HepG2 (cell line): ENCODE measurements around the gene KLF6. TPM values are rescaled to one million over a fixed set of nuclear protein-coding genes. Genes with fewer than 3 reads are reported as not detected.

Experiments used
- ATAC-seq: fragments of 200-7000 bp; cut with Tn5 transposase; 3 replicates; pipeline ENCODE4 v1.9.1; 2020; ENCODE audit warnings: mild to moderate bottlenecking, moderate library complexity
- BruUV-seq: library from RNA; stranded (reverse); fragments of 400-500 nt; replicated peaks from 2 replicates; lab custom pipeline; 2021; lab: Mats Ljungman, UMichigan
- CTCF ChIA-PET: fragments of 300-600 bp; formaldehyde crosslinking; extraction: SDS; loops from one replicate; lab custom pipeline; 2021; ENCODE audit warnings: low total read pairs, inconsistent platforms, low intra/inter-chr PET ratio; lab: Yijun Ruan, JAX
- POLR2A ChIA-PET: fragments of 350-600 bp; sonication (Branson Sonifier 250); formaldehyde crosslinking; loops from one replicate; lab custom pipeline; 2020; ENCODE audit warnings: antibody characterized with exemption, inconsistent platforms; lab: Yijun Ruan, JAX
- DNase-seq: peaks from one replicate; pipeline ENCODE4 v3.0.0-alpha.2; 2015; ENCODE audit warnings: low spot score
- FAIRE-seq: peaks from 3 replicates; lab custom pipeline; 2011; peaks lifted over from hg19 to GRCh38; lab: Jason Lieb, UNC
- H2AFZ ChIP-seq: one replicate; pipeline ENCODE4 v1.6.1; 2011; ENCODE audit warnings: low read length, inconsistent platforms
- H3K27ac ChIP-seq: fragments of 300-600 bp; 3 replicates; pipeline ENCODE4 v1.8.0; 2011; ENCODE audit warnings: mixed run types, mild to moderate bottlenecking, mixed read lengths, low read length, inconsistent platforms; ENCODE audit not compliant: insufficient read depth; ENCODE audit errors: extremely low read length
- H3K27me3 ChIP-seq, 2 experiments: fragments of 200-600 bp in 1 of 2; 2 replicates in 1 of 2; 3 replicates in 1 of 2; pipeline versions ENCODE4 v1.6.0 to v1.8.0; 2011; ENCODE audit warnings: low read length in 2 of 2, mild to moderate bottlenecking in 2 of 2, moderate library complexity in 2 of 2, inconsistent platforms in 1 of 2; ENCODE audit not compliant: insufficient read depth in 2 of 2, control insufficient read depth in 1 of 2
- H3K36me3 ChIP-seq, 2 experiments: fragments of 200-600 bp in 1 of 2; replicated peaks in 1 of 2; 2 replicates in 1 of 2; 3 replicates in 1 of 2; pipeline versions ENCODE4 v1.5.1 to v1.8.0; 2011; ENCODE audit warnings: low read length in 2 of 2, inconsistent platforms in 1 of 2; ENCODE audit not compliant: insufficient read depth in 2 of 2, control insufficient read depth in 1 of 2
- H3K4me1 ChIP-seq: 2 replicates; pipeline ENCODE4 v1.5.1; 2012; ENCODE audit warnings: low read length, inconsistent platforms; ENCODE audit not compliant: insufficient read depth
- H3K4me2 ChIP-seq: 2 replicates; pipeline ENCODE4 v1.6.0; 2011; ENCODE audit warnings: low read depth, low read length, inconsistent platforms
- H3K4me3 ChIP-seq, 3 experiments: fragments of 200-600 bp in 1 of 3; sonication (generic), shearing (Covaris generic) in 1 of 3; replicated peaks in 1 of 3; 2 replicates each; pipeline ENCODE4 v1.5.1; 2011 to 2016; ENCODE audit warnings: low read length in 3 of 3, inconsistent platforms in 2 of 3, low read depth in 2 of 3, mild to moderate bottlenecking in 2 of 3, control low read depth in 1 of 3, mixed read lengths in 1 of 3; ENCODE audit not compliant: insufficient read depth in 1 of 3
- H3K79me2 ChIP-seq: one replicate; pipeline ENCODE4 v1.6.1; 2011; ENCODE audit warnings: low read length, inconsistent platforms; ENCODE audit not compliant: insufficient read depth
- H3K9ac ChIP-seq: 2 replicates; pipeline ENCODE4 v1.6.0; 2011; ENCODE audit warnings: mild to moderate bottlenecking, low read depth, low read length, inconsistent platforms; ENCODE audit not compliant: insufficient read depth
- H3K9me3 ChIP-seq: 2 replicates; pipeline ENCODE4 v1.5.1; 2012; ENCODE audit warnings: mild to moderate bottlenecking, low read length
- H4K20me1 ChIP-seq: 2 replicates; pipeline ENCODE4 v1.6.0; 2011; ENCODE audit warnings: inconsistent platforms, mild to moderate bottlenecking, low read length, moderate library complexity; ENCODE audit not compliant: insufficient read depth
- HHEX ChIP-seq: IDR thresholded peaks from 2 replicates; pipeline ENCODE4 v1.6.1; 2016; ENCODE audit warnings: control low read depth
- MIER3 ChIP-seq: IDR thresholded peaks from 2 replicates; pipeline ENCODE4 v1.6.1; 2016; ENCODE audit warnings: missing compliant biosample characterization, borderline replicate concordance
- NCOR1 ChIP-seq: fragments of 200-600 bp; sonication (generic); IDR thresholded peaks from 2 replicates; pipeline ENCODE4 v1.7.0; 2017; ENCODE audit warnings: antibody characterized with exemption, low read length, borderline replicate concordance
- NFE2 ChIP-seq: sonication (generic); formaldehyde crosslinking; IDR thresholded peaks from 2 replicates; pipeline ENCODE4 v1.4.0; 2020; ENCODE audit warnings: missing genetic modification reagents
- SAP130 ChIP-seq: IDR thresholded peaks from 2 replicates; pipeline ENCODE4 v1.6.1; 2016; ENCODE audit warnings: low read depth
- TCF7L2 ChIP-seq: IDR thresholded peaks from 2 replicates; pipeline ENCODE4 v1.6.1; 2011; ENCODE audit warnings: mild to moderate bottlenecking, low read depth, low read length, moderate library complexity
- ZFP36 ChIP-seq: fragments of 150-350 bp; IDR thresholded peaks from 2 replicates; pipeline ENCODE4 v1.6.1; 2018; ENCODE audit warnings: borderline replicate concordance, low read length, low read depth; ENCODE audit not compliant: partially characterized antibody
- ZNF446 ChIP-seq: sonication (generic); formaldehyde crosslinking; IDR thresholded peaks from 2 replicates; pipeline ENCODE4 v1.5.0; 2020; ENCODE audit warnings: mild to moderate bottlenecking, missing genetic modification reagents
- ZNF652 ChIP-seq: IDR thresholded peaks from 2 replicates; pipeline ENCODE4 v1.6.1; 2016; ENCODE audit warnings: low read depth, borderline replicate concordance
- ZNF749 ChIP-seq: sonication (generic); formaldehyde crosslinking; IDR thresholded peaks from 2 replicates; pipeline ENCODE4 v1.8.0; 2022; ENCODE audit warnings: mild to moderate bottlenecking, missing genetic modification reagents, moderate library complexity, borderline replicate concordance
- WGBS: methylation state at CpG from one replicate; pipeline ENCODE4 v1.1.6; 2017; ENCODE audit warnings: low lambda C conversion rate; 5-methylcytosine and 5-hydroxymethylcytosine counted together
- in situ Hi-C: cut with HindIII; loops from 2 replicates; pipeline ENCODE4 v1.10.0; 2017; ENCODE audit warnings: low pct_unique_long_range_greater_than_20kb; ENCODE audit not compliant: extremely low pct_ligation_motif_present
- intact Hi-C: fragments of 100-400 bp; cut with micrococcal nuclease; formaldehyde crosslinking; loops from one replicate; pipeline ENCODE4 v1.10.0; 2022; ENCODE audit not compliant: unreplicated experiment
- polyA plus RNA-seq, 8 experiments: library from polyadenylated mRNA; depleted of rRNA in 3 of 8; stranded (reverse) in 7 of 8; unstranded in 1 of 8; fragments of >200 nt; fragmentation: Illumina TruSeq in 4 of 8; extraction: Trizol in 4 of 8; gene quantifications; 2 replicates each; pipeline versions ENCODE4 v1.2.1 to v1.2.3, GENCODE V29; 2011 to 2016; ENCODE audit warnings: low read depth in 4 of 8, missing spikeins in 1 of 8, mixed read lengths in 1 of 8; ENCODE audit not compliant: insufficient read depth in 1 of 8
- total RNA-seq, 5 experiments: library from RNA; depleted of rRNA; stranded (reverse); fragments of >200 nt; fragmentation: Illumina TruSeq; extraction: Trizol; gene quantifications; 2 replicates each; pipeline ENCODE4 v1.2.3, GENCODE V29; 2016; ENCODE audit warnings: low read depth in 1 of 5
- TF ChIP-seq, protein P1 (sequence below): sonication (generic); formaldehyde crosslinking; IDR thresholded peaks from 2 replicates; pipeline ENCODE4 v1.4.0; 2020; ENCODE audit warnings: missing genetic modification reagents
- TF ChIP-seq, protein P2 (sequence below): sonication (generic); formaldehyde crosslinking; IDR thresholded peaks from 2 replicates; pipeline ENCODE4 v1.4.0; 2020; ENCODE audit warnings: missing genetic modification reagents
- TF ChIP-seq, protein P3 (sequence below): IDR thresholded peaks from 2 replicates; pipeline ENCODE4 v1.6.1; 2012; ENCODE audit warnings: low read length, improper control_type of control experiment

Gene KLF6
- total and polyA plus RNA-seq, 2 of the 13 experiments (the other 11 are each of a cell fraction or from before 2014, with no cell fraction given), result 27.0 to 71.9 TPM

DNA sequence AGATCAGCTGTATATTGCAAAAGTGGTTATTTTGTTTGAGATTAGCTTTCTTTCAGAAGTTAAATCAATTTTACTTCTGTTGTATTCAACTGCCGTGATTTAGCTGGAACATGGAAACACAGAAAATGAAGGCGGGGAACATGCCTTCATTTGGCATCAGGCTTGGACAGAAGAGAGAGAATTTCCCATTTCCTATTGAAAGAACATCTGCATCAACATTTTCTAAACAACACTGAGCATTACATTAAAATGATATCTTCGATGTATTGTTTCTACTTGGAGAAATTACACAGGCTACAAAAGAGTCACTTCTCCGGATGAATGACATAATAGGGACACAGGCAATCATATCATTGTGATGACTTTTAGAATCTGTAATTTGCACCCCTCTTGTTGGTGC is 46.6 kb upstream of the KLF6 start:
- H3K4me3 ChIP-seq, result no peak overlapping the region
- ChIA-PET CTCF (no interaction called here), POLR2A (interaction anchor here (0.7 to 2.0 kb wide), 4 partner anchors 21 to 100 kb away, joined by 3 to 9 read pairs (median 5); partner anchors contain the start of gene KLF6)
- no peaks in the 10 kb centered on the region for H3K79me2 ChIP-seq
- H3K9ac ChIP-seq, result no peak overlapping the region
- no peaks in the 10 kb centered on the region for H4K20me1 ChIP-seq
- no peak overlapping the region for H3K4me2 ChIP-seq
- intact Hi-C loops (no loop called here), in situ Hi-C loops (no loop called here)
- H3K9me3 ChIP-seq, result no peaks in the 10 kb centered on the region
- 92% methylated on average over 4 of the region's 4 CpGs for WGBS
- BruUV-seq, result no TSS peak
- no peak overlapping the region for H2AFZ ChIP-seq
- no peaks in the 10 kb centered on the region for H3K36me3 ChIP-seq
- ATAC-seq (no peak), FAIRE-seq (no peak), DNase-seq (no peak)
- H3K4me1 ChIP-seq, result peaks cover 66% of the 10 kb centered on the region
- H3K27ac ChIP-seq, result no peak overlapping the region
- no peaks in the 10 kb centered on the region for H3K27me3 ChIP-seq
- TF ChIP-seq, protein P1, sequence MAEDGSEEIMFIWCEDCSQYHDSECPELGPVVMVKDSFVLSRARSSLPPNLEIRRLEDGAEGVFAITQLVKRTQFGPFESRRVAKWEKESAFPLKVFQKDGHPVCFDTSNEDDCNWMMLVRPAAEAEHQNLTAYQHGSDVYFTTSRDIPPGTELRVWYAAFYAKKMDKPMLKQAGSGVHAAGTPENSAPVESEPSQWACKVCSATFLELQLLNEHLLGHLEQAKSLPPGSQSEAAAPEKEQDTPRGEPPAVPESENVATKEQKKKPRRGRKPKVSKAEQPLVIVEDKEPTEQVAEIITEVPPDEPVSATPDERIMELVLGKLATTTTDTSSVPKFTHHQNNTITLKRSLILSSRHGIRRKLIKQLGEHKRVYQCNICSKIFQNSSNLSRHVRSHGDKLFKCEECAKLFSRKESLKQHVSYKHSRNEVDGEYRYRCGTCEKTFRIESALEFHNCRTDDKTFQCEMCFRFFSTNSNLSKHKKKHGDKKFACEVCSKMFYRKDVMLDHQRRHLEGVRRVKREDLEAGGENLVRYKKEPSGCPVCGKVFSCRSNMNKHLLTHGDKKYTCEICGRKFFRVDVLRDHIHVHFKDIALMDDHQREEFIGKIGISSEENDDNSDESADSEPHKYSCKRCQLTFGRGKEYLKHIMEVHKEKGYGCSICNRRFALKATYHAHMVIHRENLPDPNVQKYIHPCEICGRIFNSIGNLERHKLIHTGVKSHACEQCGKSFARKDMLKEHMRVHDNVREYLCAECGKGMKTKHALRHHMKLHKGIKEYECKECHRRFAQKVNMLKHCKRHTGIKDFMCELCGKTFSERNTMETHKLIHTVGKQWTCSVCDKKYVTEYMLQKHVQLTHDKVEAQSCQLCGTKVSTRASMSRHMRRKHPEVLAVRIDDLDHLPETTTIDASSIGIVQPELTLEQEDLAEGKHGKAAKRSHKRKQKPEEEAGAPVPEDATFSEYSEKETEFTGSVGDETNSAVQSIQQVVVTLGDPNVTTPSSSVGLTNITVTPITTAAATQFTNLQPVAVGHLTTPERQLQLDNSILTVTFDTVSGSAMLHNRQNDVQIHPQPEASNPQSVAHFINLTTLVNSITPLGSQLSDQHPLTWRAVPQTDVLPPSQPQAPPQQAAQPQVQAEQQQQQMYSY (CRISPR knock-in tag), result no peak
- TF ChIP-seq, protein P2, sequence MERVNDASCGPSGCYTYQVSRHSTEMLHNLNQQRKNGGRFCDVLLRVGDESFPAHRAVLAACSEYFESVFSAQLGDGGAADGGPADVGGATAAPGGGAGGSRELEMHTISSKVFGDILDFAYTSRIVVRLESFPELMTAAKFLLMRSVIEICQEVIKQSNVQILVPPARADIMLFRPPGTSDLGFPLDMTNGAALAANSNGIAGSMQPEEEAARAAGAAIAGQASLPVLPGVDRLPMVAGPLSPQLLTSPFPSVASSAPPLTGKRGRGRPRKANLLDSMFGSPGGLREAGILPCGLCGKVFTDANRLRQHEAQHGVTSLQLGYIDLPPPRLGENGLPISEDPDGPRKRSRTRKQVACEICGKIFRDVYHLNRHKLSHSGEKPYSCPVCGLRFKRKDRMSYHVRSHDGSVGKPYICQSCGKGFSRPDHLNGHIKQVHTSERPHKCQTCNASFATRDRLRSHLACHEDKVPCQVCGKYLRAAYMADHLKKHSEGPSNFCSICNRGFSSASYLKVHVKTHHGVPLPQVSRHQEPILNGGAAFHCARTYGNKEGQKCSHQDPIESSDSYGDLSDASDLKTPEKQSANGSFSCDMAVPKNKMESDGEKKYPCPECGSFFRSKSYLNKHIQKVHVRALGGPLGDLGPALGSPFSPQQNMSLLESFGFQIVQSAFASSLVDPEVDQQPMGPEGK (CRISPR knock-in tag), result no peak
- TF ChIP-seq ZNF446 (CRISPR knock-in tag) (no peak), ZNF749 (CRISPR knock-in tag) (no peak), NFE2 (CRISPR knock-in tag) (no peak), SAP130 (CRISPR knock-in tag) (no peak), MIER3 (CRISPR knock-in tag) (no peak), HHEX (CRISPR knock-in tag) (no peak), ZFP36 (no peak), ZNF652 (CRISPR knock-in tag) (no peak), NCOR1 (no peak), TCF7L2 (no peak)
- TF ChIP-seq, protein P3, sequence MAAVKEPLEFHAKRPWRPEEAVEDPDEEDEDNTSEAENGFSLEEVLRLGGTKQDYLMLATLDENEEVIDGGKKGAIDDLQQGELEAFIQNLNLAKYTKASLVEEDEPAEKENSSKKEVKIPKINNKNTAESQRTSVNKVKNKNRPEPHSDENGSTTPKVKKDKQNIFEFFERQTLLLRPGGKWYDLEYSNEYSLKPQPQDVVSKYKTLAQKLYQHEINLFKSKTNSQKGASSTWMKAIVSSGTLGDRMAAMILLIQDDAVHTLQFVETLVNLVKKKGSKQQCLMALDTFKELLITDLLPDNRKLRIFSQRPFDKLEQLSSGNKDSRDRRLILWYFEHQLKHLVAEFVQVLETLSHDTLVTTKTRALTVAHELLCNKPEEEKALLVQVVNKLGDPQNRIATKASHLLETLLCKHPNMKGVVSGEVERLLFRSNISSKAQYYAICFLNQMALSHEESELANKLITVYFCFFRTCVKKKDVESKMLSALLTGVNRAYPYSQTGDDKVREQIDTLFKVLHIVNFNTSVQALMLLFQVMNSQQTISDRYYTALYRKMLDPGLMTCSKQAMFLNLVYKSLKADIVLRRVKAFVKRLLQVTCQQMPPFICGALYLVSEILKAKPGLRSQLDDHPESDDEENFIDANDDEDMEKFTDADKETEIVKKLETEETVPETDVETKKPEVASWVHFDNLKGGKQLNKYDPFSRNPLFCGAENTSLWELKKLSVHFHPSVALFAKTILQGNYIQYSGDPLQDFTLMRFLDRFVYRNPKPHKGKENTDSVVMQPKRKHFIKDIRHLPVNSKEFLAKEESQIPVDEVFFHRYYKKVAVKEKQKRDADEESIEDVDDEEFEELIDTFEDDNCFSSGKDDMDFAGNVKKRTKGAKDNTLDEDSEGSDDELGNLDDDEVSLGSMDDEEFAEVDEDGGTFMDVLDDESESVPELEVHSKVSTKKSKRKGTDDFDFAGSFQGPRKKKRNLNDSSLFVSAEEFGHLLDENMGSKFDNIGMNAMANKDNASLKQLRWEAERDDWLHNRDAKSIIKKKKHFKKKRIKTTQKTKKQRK, result no peak
